Glutamatergic neuron (in vitro differentiated cells): ENCODE measurements around the gene MEFV. TPM values are rescaled to one million over a fixed set of nuclear protein-coding genes. Genes with fewer than 3 reads are reported as not detected.

Source experiments
- DNase-seq: peaks from one replicate; pipeline ENCODE4 v3.0.0; 2022
- H3K27ac Mint-ChIP-seq: one replicate; pipeline ENCODE4 v1.8.0; 2020; ENCODE audit warnings: mild to moderate bottlenecking, mixed read lengths, inconsistent platforms; ENCODE audit not compliant: unreplicated experiment
- H3K27me3 Mint-ChIP-seq: one replicate; pipeline ENCODE4 v1.8.0; 2020; ENCODE audit warnings: mild to moderate bottlenecking, moderate library complexity, mixed read lengths, inconsistent platforms; ENCODE audit not compliant: unreplicated experiment
- H3K36me3 Mint-ChIP-seq: one replicate; pipeline ENCODE4 v1.8.0; 2020; ENCODE audit warnings: mild to moderate bottlenecking, mixed read lengths, inconsistent platforms; ENCODE audit not compliant: unreplicated experiment
- H3K4me1 Mint-ChIP-seq: one replicate; pipeline ENCODE4 v1.8.0; 2020; ENCODE audit warnings: mild to moderate bottlenecking, low read depth, mixed read lengths, inconsistent platforms; ENCODE audit not compliant: unreplicated experiment
- H3K4me3 Mint-ChIP-seq: one replicate; pipeline ENCODE4 v1.8.0; 2020; ENCODE audit warnings: mild to moderate bottlenecking, mixed read lengths, inconsistent platforms; ENCODE audit not compliant: unreplicated experiment
- H3K9me3 Mint-ChIP-seq: one replicate; pipeline ENCODE4 v1.8.0; 2020; ENCODE audit warnings: mild to moderate bottlenecking, moderate library complexity, mixed read lengths, inconsistent platforms; ENCODE audit not compliant: unreplicated experiment
- CTCF ChIP-seq: fragments of 200-600 bp; sonication (generic); IDR thresholded peaks from one replicate; pipeline ENCODE4 v1.5.0; 2021; ENCODE audit not compliant: partially characterized antibody, unreplicated experiment
- long read RNA-seq: library from polyadenylated mRNA; unstranded; transcript quantifications from one replicate; pipeline ENCODE4 v2.0.0, GENCODE V29; 2020; ENCODE audit not compliant: unreplicated experiment
- total RNA-seq: library from RNA; stranded (reverse); fragmentation: NEBNext Ultra II Directional; extraction: Animal tissue kit (Norgen Biotek cat#: 25700); gene quantifications from one replicate; pipeline ENCODE4 v1.2.1, GENCODE V29; 2021; ENCODE audit not compliant: unreplicated experiment

MEFV gene
- not detected for total RNA-seq
- long read RNA-seq = 0 reads

GRCh38 chr16:3256146-3256865 lies at the start of gene MEFV:
MEFV (minus strand) TSS chr16:3256633; CDS start chr16:3256587, 46 bp downstream.
- TF ChIP-seq CTCF = no peak
- no peak within 1 kb of the TSS for H3K27ac Mint-ChIP-seq
- H3K36me3 Mint-ChIP-seq = no peaks in the 10 kb centered on the region
- H3K4me1 Mint-ChIP-seq = no peaks in the 10 kb centered on the region
- DNase-seq = no peak
- peaks cover 1% of the 10 kb centered on the region for H3K9me3 Mint-ChIP-seq
- H3K27me3 Mint-ChIP-seq = peaks cover 3% of the 10 kb centered on the region
- H3K4me3 Mint-ChIP-seq = no peak within 1 kb of the TSS

GRCh38 chr16:3306078-3306477 lies 49.6 kb upstream of the MEFV start:
- no peak for TF ChIP-seq CTCF
- H3K9me3 Mint-ChIP-seq = peaks cover 18% of the 10 kb centered on the region
- no peak for DNase-seq
- peak overlapping the region; percentile 87 for H3K4me3 Mint-ChIP-seq
- peaks cover 12% of the 10 kb centered on the region for H3K27me3 Mint-ChIP-seq
- peaks cover 3% of the 10 kb centered on the region for H3K4me1 Mint-ChIP-seq
- peaks cover 42% of the 10 kb centered on the region for H3K36me3 Mint-ChIP-seq
- H3K27ac Mint-ChIP-seq = no peak overlapping the region

GRCh38 chr16:3305109-3306068 lies 49.0 kb upstream of the MEFV start, which contains the start of the genes TIGD7 and ZNF75A:
TIGD7 (minus strand) TSS chr16:3305430; CDS start chr16:3300614, 4,816 bp downstream.
ZNF75A (plus strand) TSS chr16:3305497; CDS start chr16:3308429, 2,932 bp downstream.
- peaks cover 3% of the 10 kb centered on the region for H3K4me1 Mint-ChIP-seq
- H3K36me3 Mint-ChIP-seq = peaks cover 43% of the 10 kb centered on the region
- peaks cover 12% of the 10 kb centered on the region for H3K27me3 Mint-ChIP-seq
- no peak for TF ChIP-seq CTCF
- peak within 1 kb of the TSS; percentile 93 for H3K4me3 Mint-ChIP-seq
- H3K9me3 Mint-ChIP-seq = peaks cover 16% of the 10 kb centered on the region
- peak within 1 kb of the TSS; percentile 70 for H3K27ac Mint-ChIP-seq
- peak; percentile 88 for DNase-seq

GRCh38 chr16:3304370-3304769 lies 47.9 kb upstream of the MEFV start:
- Mint-ChIP-seq H3K4me1 (peaks cover 3% of the 10 kb centered on the region), H3K9me3 (peaks cover 15% of the 10 kb centered on the region), H3K27me3 (peaks cover 12% of the 10 kb centered on the region), H3K4me3 (peak overlapping the region; percentile 93), H3K27ac (peak overlapping the region; percentile 70), H3K36me3 (peaks cover 52% of the 10 kb centered on the region)
- no peak for DNase-seq
- no peak for TF ChIP-seq CTCF
